Astrocyte (in vitro differentiated cells and primary cell): ENCODE data around the gene TSFM. TPM values are rescaled to one million over a fixed set of nuclear protein-coding genes. Genes with fewer than 3 reads are reported as not detected.

ENCODE experiments used
- DNase-seq: peaks from one replicate; pipeline ENCODE4 v3.0.0-alpha.2; 2010; ENCODE audit warnings: low read depth
- FAIRE-seq: peaks from 2 replicates; lab custom pipeline; 2011; peaks lifted over from hg19 to GRCh38; lab: Jason Lieb, UNC
- H2AFZ ChIP-seq: 2 replicates; pipeline ENCODE4 v1.6.0; 2012; ENCODE audit warnings: low read depth, low read length, inconsistent platforms
- H3K27ac ChIP-seq: 2 replicates; pipeline ENCODE4 v1.5.1; 2011; ENCODE audit warnings: low read depth, low read length, inconsistent platforms
- H3K27me3 ChIP-seq: 2 replicates; pipeline ENCODE4 v1.6.0; 2011; ENCODE audit warnings: low read length, inconsistent platforms; ENCODE audit not compliant: insufficient read depth
- H3K36me3 ChIP-seq: 2 replicates; pipeline ENCODE4 v1.5.1; 2011; ENCODE audit warnings: low read length, inconsistent platforms; ENCODE audit not compliant: insufficient read depth
- H3K4me1 ChIP-seq: 2 replicates; pipeline ENCODE4 v1.5.1; 2011; ENCODE audit warnings: low read length, inconsistent platforms; ENCODE audit not compliant: insufficient read depth
- H3K4me2 ChIP-seq: 2 replicates; pipeline ENCODE4 v1.6.0; 2012; ENCODE audit warnings: low read length, inconsistent platforms
- H3K4me3 ChIP-seq: 2 replicates; pipeline ENCODE4 v1.5.1; 2011; ENCODE audit warnings: low read depth, mild to moderate bottlenecking, low read length, inconsistent platforms; ENCODE audit not compliant: insufficient read depth
- H3K79me2 ChIP-seq: 2 replicates; pipeline ENCODE4 v1.6.0; 2012; ENCODE audit warnings: mild to moderate bottlenecking, low read length, inconsistent platforms; ENCODE audit not compliant: insufficient read depth
- H3K9ac ChIP-seq: 2 replicates; pipeline ENCODE4 v1.6.0; 2012; ENCODE audit warnings: mild to moderate bottlenecking, low read length, inconsistent platforms
- H3K9me3 ChIP-seq: 2 replicates; pipeline ENCODE4 v1.5.1; 2012; ENCODE audit warnings: low read depth, mild to moderate bottlenecking, low read length, inconsistent platforms; ENCODE audit not compliant: insufficient read depth
- H4K20me1 ChIP-seq: 2 replicates; pipeline ENCODE4 v1.6.0; 2012; ENCODE audit warnings: low read length, inconsistent platforms; ENCODE audit not compliant: insufficient read depth
- H3K27ac Mint-ChIP-seq: one replicate; pipeline ENCODE4 v1.8.0; 2021; ENCODE audit warnings: mild to moderate bottlenecking, mixed read lengths; ENCODE audit not compliant: unreplicated experiment
- H3K27me3 Mint-ChIP-seq: one replicate; pipeline ENCODE4 v1.8.0; 2021; ENCODE audit warnings: low read depth, mixed read lengths; ENCODE audit not compliant: unreplicated experiment
- H3K36me3 Mint-ChIP-seq: one replicate; pipeline ENCODE4 v1.8.0; 2021; ENCODE audit warnings: low read depth, mixed read lengths; ENCODE audit not compliant: unreplicated experiment
- H3K4me1 Mint-ChIP-seq: one replicate; pipeline ENCODE4 v1.8.0; 2021; ENCODE audit warnings: low read depth, mixed read lengths; ENCODE audit not compliant: unreplicated experiment
- H3K4me3 Mint-ChIP-seq: one replicate; pipeline ENCODE4 v1.8.0; 2021; ENCODE audit warnings: mild to moderate bottlenecking, moderate library complexity, mixed read lengths; ENCODE audit not compliant: unreplicated experiment
- H3K9me3 Mint-ChIP-seq: one replicate; pipeline ENCODE4 v1.8.0; 2021; ENCODE audit warnings: mild to moderate bottlenecking, mixed read lengths; ENCODE audit not compliant: unreplicated experiment
- CTCF ChIP-seq: IDR thresholded peaks from 2 replicates; pipeline ENCODE4 v1.5.1; 2011; ENCODE audit warnings: low read depth, mild to moderate bottlenecking, inconsistent platforms, low read length, moderate library complexity; ENCODE audit not compliant: insufficient read depth
- EZH2 ChIP-seq: IDR thresholded peaks from 2 replicates; pipeline ENCODE4 v1.6.1; 2012; ENCODE audit warnings: mild to moderate bottlenecking, low read length, inconsistent platforms; ENCODE audit not compliant: insufficient read depth
- total RNA-seq: library from RNA; stranded (reverse); gene quantifications from 2 replicates; pipeline ENCODE4 v1.2.1, GENCODE V29; 2021

The TSFM gene
- total RNA-seq, 1 donor from 2014 or later = 26.6 TPM

GRCh38 chr12:57810450-57810849, 27.9 kb downstream of the TSFM start:
- no peak overlapping the region for H3K27ac ChIP-seq
- no peaks in the 10 kb centered on the region for H3K9me3 ChIP-seq
- peak; percentile 13 for FAIRE-seq
- H3K27me3 ChIP-seq = no peaks in the 10 kb centered on the region
- DNase-seq = peak; percentile 58
- H3K4me1 Mint-ChIP-seq = peaks cover 11% of the 10 kb centered on the region
- TF ChIP-seq CTCF = no peak
- no peak for TF ChIP-seq EZH2
- H3K4me1 ChIP-seq = peaks cover 16% of the 10 kb centered on the region
- no peaks in the 10 kb centered on the region for H3K27me3 Mint-ChIP-seq
- H3K36me3 ChIP-seq = peaks cover 12% of the 10 kb centered on the region
- no peak overlapping the region for H3K27ac Mint-ChIP-seq
- no peak overlapping the region for H2AFZ ChIP-seq
- H3K9ac ChIP-seq = no peak overlapping the region
- no peak overlapping the region for H3K4me3 ChIP-seq
- H3K79me2 ChIP-seq = no peaks in the 10 kb centered on the region
- H3K36me3 Mint-ChIP-seq = peaks cover 26% of the 10 kb centered on the region
- no peaks in the 10 kb centered on the region for H3K9me3 Mint-ChIP-seq
- peaks cover 11% of the 10 kb centered on the region for H4K20me1 ChIP-seq
- no peak overlapping the region for H3K4me2 ChIP-seq
- H3K4me3 Mint-ChIP-seq = no peak overlapping the region

DNA sequence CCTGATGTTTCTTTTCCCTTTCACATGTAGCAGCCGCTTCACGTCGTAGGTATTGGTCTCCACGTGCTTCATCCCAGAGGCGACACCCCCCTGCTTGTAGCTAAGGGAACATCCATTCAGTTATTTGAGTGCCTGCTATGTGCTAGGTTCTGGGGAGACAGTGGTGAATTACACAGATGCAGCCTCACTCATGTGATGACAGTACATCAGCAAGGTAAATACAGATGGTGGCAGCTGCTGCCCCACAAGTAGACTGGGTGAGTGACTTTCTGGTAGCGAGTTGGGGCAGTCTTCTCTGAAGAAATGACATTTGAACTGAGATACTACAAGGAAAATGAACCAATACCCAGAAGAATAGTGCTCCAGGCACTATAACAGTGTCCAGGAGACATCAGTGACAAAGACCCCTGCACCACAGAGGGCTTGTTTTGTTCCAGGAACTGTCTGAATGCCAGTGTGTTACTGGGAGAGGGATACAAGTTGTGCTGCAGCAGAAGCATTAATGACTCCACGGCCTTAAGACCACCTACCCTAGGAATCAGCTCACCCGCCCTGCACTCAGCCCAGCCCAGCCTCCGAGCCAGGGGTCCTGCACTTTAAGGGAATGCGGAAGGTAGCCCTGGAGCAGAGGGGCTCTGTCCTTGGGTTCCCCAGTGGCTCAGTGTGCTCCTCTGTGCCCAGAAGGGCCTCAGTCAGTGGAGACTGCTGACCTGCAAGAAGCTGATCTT, 28.6 kb downstream of the TSFM start:
- DNase-seq (no peak), FAIRE-seq (no peak)
- Histone ChIP-seq H3K4me3 (no peak overlapping the region), H3K36me3 (peaks cover 12% of the 10 kb centered on the region), H3K9ac (no peak overlapping the region), H3K9me3 (no peaks in the 10 kb centered on the region), H4K20me1 (peaks cover 18% of the 10 kb centered on the region), H3K27me3 (no peaks in the 10 kb centered on the region), H3K4me1 (peaks cover 16% of the 10 kb centered on the region), H3K79me2 (no peaks in the 10 kb centered on the region), H3K4me2 (no peak overlapping the region), H2AFZ (no peak overlapping the region), H3K27ac (no peak overlapping the region)
- H3K36me3 Mint-ChIP-seq = peaks cover 28% of the 10 kb centered on the region
- H3K4me1 Mint-ChIP-seq = peaks cover 11% of the 10 kb centered on the region
- TF ChIP-seq CTCF (no peak), EZH2 (no peak)
- H3K4me3 Mint-ChIP-seq = no peak overlapping the region
- H3K9me3 Mint-ChIP-seq = no peaks in the 10 kb centered on the region
- no peak overlapping the region for H3K27ac Mint-ChIP-seq
- H3K27me3 Mint-ChIP-seq = no peaks in the 10 kb centered on the region
